WERI-Rb-1 (cell line): ENCODE data around the gene MACROD2.

Experiments used
- DNase-seq: peaks from one replicate; pipeline ENCODE4 v3.0.0-alpha.2; 2020
- H3K27ac ChIP-seq: fragments of 250-450 bp; sonication (Bioruptor Pico); 2 replicates; pipeline ENCODE4 v1.5.1; 2020; ENCODE audit warnings: mild to moderate bottlenecking, moderate library complexity
- H3K27me3 ChIP-seq: fragments of 250-450 bp; sonication (Bioruptor Pico); 2 replicates; pipeline ENCODE4 v1.5.1; 2021; ENCODE audit warnings: mild to moderate bottlenecking, low read depth, moderate library complexity; ENCODE audit not compliant: insufficient read depth, severe bottlenecking
- H3K36me3 ChIP-seq: fragments of 250-450 bp; sonication (Bioruptor Pico); 2 replicates; pipeline ENCODE4 v1.5.1; 2020; ENCODE audit warnings: mild to moderate bottlenecking, moderate library complexity
- H3K4me3 ChIP-seq: 2 replicates; pipeline ENCODE4 v1.5.1; 2011; ENCODE audit warnings: low read depth, mild to moderate bottlenecking, control low read depth, low read length
- H3K9me3 ChIP-seq: fragments of 250-450 bp; sonication (Bioruptor Pico); 2 replicates; pipeline ENCODE4 v1.5.1; 2021; ENCODE audit warnings: mild to moderate bottlenecking, moderate library complexity; ENCODE audit not compliant: severe bottlenecking
- TF ChIP-seq, protein P1 (sequence below): IDR thresholded peaks from 2 replicates; pipeline ENCODE4 v1.5.1; 2011; ENCODE audit warnings: low read depth, mild to moderate bottlenecking, control low read depth, inconsistent platforms, low read length

MACROD2 gene

DNA sequence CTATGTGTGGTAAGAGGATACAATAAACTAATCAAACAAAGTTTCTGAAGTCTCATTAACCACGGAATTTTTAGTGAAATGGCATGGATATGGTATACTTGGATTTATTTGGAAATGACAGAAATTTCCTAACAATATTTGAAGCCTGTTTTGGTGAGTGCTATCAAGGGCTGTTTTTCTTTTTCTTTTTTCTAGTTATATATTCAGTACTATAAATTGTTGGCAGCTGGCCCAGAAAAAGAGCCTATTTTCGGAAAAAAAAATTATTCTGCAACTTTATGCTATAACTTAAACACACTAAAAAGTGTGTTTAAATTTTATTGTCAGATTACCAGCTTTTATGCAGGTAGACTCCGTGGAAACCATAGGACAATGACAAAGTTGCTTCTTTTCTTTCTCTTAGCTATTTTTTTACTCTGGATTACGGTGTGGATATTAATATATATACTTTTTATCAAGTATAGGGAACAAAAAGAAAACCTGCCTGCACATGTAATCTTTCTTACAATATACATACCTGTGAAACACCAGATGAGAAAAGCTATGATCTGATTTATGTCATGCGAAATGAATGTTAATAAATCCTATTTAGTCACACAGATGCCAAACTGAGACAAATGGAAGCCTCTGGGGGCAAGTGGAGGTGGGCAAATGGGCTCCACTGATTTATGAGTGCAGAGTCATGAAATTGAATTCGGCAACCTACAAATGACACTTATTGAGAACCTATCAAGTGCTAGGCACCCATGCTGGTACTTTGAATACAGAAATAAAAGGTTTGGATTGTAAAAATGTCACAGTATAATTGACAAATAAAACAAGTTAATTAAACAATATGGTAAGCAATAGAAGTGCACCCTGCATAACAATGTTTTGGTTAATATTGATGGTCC is 1261.6 kb downstream of the MACROD2 start:
- Histone ChIP-seq H3K27me3 (no peaks in the 10 kb centered on the region), H3K36me3 (no peaks in the 10 kb centered on the region), H3K27ac (no peak overlapping the region), H3K9me3 (no peaks in the 10 kb centered on the region), H3K4me3 (no peak overlapping the region)
- TF ChIP-seq, protein P1, sequence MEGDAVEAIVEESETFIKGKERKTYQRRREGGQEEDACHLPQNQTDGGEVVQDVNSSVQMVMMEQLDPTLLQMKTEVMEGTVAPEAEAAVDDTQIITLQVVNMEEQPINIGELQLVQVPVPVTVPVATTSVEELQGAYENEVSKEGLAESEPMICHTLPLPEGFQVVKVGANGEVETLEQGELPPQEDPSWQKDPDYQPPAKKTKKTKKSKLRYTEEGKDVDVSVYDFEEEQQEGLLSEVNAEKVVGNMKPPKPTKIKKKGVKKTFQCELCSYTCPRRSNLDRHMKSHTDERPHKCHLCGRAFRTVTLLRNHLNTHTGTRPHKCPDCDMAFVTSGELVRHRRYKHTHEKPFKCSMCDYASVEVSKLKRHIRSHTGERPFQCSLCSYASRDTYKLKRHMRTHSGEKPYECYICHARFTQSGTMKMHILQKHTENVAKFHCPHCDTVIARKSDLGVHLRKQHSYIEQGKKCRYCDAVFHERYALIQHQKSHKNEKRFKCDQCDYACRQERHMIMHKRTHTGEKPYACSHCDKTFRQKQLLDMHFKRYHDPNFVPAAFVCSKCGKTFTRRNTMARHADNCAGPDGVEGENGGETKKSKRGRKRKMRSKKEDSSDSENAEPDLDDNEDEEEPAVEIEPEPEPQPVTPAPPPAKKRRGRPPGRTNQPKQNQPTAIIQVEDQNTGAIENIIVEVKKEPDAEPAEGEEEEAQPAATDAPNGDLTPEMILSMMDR, result no peak
- DNase-seq, result no peak

DNA sequence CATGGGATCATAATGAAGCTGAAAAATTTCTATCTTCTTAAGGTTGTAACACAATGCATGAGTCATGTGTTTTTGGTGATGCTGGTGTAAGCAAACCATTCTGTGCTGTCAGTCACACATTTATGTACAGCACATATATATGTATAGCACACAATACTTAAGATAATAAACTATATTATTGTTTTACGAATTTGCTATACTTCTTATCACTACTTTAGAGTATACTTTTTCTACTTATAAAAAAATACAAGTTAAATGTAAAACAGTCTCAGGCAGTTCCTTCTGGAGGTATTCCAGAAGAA is 1262.2 kb downstream of the MACROD2 start:
- H3K9me3 ChIP-seq, result no peaks in the 10 kb centered on the region
- H3K27ac ChIP-seq, result no peak overlapping the region
- no peak overlapping the region for H3K4me3 ChIP-seq
- DNase-seq, result no peak
- no peaks in the 10 kb centered on the region for H3K27me3 ChIP-seq
- TF ChIP-seq, protein P1, result no peak
- no peaks in the 10 kb centered on the region for H3K36me3 ChIP-seq

DNA sequence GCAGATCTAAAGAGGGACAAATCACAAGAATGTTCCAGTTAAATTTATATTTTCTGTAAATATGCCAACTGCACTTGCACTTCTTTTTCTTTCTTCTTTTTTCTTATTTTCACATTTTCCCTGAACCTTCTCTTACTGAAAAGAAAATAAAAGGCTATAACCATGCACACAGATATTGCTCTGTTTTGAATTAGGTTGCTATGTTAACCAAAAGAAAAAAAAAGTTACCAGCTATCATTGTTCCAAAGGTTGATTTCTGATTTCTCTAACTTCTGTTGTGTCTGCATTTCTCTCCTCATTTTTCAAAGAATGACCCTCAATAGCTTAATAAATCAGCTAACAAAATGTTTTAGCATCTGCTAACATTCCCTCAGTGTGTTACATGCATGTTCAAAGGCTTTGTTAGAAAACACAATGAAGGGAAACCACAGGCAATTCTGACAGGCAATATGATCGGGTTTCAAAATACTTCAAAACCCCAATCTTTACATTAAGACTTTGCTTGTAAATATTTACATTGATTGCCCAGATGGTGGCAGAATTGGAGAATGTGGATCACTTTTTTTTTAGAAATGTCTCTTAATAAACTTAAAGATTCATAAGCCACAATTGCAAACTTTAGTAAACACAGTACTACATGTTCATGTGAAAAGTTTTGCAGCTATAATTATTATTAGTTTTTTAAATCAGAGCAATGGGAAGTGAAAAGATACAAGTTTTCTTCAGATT is 1270.4 kb downstream of the MACROD2 start:
- TF ChIP-seq, protein P1, result no peak
- DNase-seq, result no peak
- no peak overlapping the region for H3K4me3 ChIP-seq

DNA sequence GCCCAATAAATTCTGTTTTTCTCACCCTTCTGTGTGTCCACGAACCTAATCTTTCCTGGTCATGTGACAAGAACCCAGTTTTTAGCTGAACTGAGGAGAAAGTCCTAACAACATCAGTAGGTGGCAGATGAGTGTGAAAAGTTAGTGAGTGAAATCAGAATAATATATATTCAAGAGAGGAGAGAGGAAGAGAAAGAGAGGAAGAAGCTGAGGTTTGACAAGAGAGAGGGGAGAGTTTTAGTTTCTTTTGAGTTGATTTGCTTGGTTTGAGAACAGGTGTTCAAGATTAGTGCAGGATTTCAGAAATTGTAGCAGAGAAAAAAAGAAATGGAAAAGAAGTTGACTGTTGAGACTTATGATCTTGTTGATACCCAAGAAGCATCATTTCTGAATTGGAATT is 1272.6 kb downstream of the MACROD2 start:
- DNase-seq, result no peak
- H3K27me3 ChIP-seq, result no peaks in the 10 kb centered on the region
- H3K4me3 ChIP-seq, result no peak overlapping the region
- TF ChIP-seq, protein P1, result no peak
- no peaks in the 10 kb centered on the region for H3K9me3 ChIP-seq
- H3K27ac ChIP-seq, result no peak overlapping the region
- H3K36me3 ChIP-seq, result no peaks in the 10 kb centered on the region

More for the DNA sequence above, 1270.4 kb downstream of the MACROD2 start:
- H3K36me3 ChIP-seq, result no peaks in the 10 kb centered on the region
- no peak overlapping the region for H3K27ac ChIP-seq
- no peaks in the 10 kb centered on the region for H3K9me3 ChIP-seq
- H3K27me3 ChIP-seq, result no peaks in the 10 kb centered on the region

DNA sequence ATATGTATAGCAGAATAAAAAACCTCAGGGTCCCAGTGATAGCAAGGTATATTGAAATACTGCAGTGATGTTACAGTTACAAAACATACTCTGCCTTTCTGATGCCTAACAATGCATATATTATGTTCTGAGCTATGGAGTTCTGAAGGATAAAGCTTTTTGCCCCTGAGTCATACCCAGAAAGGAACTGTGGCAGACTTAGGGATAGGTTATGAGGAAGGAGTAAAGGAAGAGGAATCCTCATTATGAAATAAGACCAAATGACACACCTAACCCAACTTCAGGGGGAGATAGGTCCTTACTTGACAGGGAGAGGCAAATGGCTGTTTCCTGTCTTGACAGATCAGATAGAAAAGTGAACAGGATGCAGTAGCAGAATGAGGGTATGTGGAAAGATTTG is 1282.7 kb downstream of the MACROD2 start:
- Histone ChIP-seq H3K27ac (no peak overlapping the region), H3K36me3 (no peaks in the 10 kb centered on the region), H3K9me3 (no peaks in the 10 kb centered on the region), H3K4me3 (no peak overlapping the region), H3K27me3 (no peaks in the 10 kb centered on the region)
- TF ChIP-seq, protein P1, result no peak
- DNase-seq, result no peak
